Measurements from ENCODE around the gene SLC2A10.

SLC2A10 gene

DNA sequence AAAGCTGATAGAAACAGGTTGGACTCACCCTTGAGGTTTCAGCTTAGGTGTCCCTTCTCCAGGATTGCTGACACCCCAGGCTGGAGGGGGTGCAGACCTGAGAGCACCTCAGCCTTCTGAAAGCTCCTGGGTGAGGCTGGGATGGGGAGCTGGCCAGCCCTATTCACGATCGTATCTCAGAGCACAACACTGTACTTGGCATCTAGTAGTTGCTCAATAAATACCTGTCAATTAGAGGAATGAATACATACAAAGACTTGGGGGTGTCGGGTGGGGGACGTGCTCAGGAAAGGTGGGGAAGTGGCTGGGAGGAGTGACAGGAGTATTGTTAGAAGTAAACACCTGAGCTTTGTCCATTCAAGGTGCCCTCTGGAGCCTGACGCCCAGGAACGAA lies 61.7 kb downstream of the SLC2A10 start:
- no peak for DNase-seq

DNA sequence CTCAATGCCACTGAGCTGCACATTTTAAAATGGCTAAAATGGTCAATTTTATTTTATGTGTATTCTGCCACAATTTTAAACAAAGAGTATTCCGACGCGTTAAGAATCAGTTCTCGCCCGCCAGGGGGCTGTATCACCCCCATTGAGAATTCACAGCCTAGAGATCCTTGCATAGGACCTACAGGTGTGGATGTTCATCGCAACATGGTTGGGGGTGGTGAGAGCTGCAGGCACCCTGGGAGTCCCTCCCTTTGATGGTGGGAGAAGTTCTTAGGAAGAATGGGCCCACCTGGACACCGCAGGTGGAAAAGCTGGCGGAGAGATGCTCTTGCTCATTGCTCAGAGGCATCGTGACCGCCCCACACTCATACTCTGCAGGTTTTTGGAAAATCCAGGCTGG lies 63.5 kb downstream of the SLC2A10 start:
- no peak for DNase-seq

DNA sequence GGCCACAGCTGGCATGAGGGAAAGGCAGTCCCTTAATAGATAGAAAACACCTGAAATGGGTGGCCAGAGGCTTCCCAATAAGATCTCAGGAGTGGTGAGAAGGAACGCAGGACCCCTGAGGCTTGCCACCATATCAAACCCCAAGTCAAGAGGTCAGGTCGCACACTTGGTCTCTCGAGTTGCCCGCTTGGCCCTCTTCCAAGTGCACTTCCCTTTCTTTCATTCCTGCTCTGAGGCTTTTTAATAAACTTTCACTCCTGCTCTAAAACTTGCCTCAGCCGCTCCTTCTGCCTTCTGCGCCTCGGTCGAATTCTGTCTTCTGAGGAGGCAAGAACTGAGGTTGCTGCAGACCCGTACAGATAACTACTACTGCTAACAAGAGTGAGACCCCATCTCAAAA lies 64.2 kb downstream of the SLC2A10 start:
- DNase-seq, result no peak

DNA sequence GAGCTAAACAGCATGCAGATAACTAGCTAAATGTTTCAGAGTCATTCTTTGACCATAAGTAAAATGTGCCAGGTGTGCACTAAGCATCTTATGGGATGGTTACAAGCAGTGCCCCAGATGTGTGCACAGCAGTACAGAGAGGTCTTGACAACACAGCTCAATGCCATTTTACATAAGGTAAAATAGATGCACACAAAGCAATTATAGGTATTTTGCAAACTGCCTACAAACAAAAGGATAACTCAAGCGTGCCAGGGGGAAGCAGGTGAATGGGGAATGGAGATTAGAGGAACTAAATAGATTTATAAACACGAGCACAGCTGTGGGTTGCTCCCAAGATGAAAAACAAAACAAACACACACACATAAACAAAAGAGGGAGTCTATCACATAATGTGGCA lies 64.8 kb downstream of the SLC2A10 start:
- DNase-seq, result no peak

DNA sequence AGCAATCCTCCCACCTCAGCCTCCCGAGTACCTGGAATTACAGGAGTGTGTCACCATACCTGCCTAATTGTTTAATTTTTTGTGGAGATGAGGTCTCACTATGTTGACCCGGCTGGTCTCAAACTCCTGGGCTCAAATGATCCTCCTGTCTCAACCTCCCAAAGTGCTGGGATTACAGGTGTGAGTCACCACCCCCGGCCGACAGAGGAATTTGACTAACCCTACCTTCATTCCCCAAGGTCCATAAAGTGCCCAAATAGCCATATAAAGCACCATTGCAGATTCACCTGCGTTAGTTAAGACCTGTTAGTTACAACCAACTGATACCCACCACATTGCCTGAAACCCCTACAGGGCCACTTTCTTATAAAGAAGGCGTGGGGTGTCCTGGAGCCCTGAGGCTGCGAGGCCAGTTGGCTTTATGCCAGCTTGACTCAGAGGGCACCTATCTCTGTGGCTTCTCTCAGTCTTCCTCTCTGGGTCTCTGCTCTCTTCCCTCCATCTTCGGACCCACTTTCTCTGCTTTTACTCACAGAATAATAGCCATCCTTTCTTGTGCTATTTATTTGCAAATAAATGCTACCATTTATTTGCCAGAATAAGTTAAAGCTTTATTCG lies 65.6 kb downstream of the SLC2A10 start:
- no peak for DNase-seq

DNA sequence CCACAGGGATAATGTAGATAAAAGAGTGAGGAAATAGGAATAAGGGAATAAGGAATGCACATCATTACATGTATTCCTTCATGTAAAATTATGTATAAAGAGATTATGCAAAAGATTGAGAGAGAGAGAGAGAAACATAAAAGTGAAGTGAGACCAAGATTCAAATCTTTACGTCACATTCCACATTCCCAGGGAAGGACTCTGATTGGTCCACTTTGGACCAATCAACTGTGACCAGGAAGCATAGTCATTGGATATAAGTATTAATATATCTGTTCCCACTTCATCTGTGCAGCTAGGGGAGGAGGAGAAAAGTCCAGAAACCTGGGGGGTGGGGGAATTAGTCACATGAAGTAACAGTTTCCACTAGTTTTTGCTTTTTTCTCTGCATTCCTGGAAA lies 66.4 kb downstream of the SLC2A10 start:
- DNase-seq, result no peak

DNA sequence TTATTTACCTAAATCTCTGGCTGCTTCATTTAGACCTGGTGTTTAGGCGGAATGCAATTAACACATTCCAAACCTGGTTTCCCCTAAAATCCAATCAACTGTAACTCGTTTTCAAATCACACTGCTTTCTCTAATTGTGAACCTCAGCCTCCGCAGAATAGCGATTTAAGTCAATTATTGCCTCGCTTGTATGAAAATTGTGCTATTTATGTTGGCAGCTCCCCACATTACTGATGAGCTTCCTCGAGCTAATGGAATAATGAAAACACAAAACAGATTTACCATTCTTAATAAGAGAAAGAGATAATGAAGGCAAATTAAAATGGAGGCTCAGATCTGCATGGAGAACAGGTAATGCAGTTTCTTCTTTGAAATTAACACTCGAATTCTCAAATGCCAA lies 67.9 kb downstream of the SLC2A10 start:
- no peak for DNase-seq

DNA sequence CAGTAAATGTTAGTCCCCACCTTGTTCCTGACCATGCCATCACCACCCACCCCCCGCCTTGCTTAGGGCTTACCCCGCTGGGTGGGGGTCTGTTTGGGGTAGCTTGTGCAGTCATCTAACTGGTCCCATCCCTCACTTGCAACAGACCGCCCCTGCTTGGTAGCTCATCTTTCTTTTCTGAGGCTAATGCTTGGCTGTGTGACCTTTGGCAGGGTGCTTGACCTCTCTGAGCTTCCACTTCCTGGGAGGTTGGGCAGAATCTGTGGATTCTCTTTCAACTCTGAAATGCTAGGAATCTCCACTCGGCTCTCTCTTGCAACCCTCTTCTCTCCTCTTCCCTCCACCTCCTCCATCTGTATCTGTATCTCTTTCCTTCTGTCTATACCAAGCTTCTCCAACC lies 70.4 kb downstream of the SLC2A10 start:
- DNase-seq, result no peak

DNA sequence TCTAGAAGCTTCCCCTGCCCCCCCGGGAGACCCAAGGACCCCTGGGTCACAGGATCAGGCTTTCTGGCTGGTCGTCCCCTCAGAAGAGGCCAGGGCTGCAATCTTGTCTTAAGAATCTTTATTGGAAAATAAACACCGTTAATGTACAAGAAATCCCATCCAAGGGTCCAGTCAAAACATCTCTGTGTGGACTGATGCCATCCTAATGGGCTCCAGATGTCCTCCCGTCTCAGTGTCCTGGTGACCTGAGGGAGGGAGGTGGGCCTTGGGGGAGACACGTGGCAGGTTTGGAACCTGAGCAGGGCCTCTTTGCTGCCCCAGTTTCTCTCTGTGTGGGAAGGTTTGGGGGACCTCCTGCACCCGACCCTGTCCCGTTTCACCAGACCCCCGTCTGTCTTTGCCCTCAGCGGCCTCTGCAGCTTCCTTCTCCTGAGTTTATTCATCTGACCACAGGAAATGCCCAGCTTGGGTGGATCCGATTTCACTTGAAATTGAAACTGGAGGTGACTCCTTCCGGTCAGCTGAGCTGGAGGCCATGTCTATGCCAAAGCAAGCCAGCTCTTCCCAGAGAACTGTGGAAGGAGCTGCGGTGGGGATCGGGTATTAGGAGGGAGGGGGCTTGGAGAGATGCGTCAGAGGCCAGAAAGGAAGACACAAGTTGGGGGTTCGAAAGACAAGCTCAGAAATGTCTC lies 75.1 kb downstream of the SLC2A10 start:
- DNase-seq, result no peak

Data from SW 1271 (cell line).